ENCODE results near the gene DYNC1I1. TPM values are rescaled to one million over a fixed set of nuclear protein-coding genes. Genes with fewer than 3 reads are reported as not detected.

Gene DYNC1I1
- total and polyA plus RNA-seq, 2 of the 4 experiments (the other 2 are of a cell fraction): under 0.01 to 0.15 TPM

GRCh38 chr7:96097835-96098234, 325.5 kb downstream of the DYNC1I1 start:
- CTCF ChIA-PET: no interaction called here
- Histone ChIP-seq H2BK120ac (ENCODE audit: low read depth, low read length) (no peak overlapping the region), H3K18ac (ENCODE audit: low read depth, low read length) (no peak overlapping the region), H2AK5ac (ENCODE audit: low read depth, low read length) (no peak overlapping the region), H3K14ac (replicated peaks; ENCODE audit: low read depth, low read length) (no peak overlapping the region), H3K79me1 (ENCODE audit: low read depth in 1 of 2, low read length in 2 of 2) (no peaks in the 10 kb centered on the region), H4K8ac (ENCODE audit: low read depth in 2 of 2, low read length in 2 of 2) (no peak overlapping the region), H4K5ac (ENCODE audit: low read depth, low read length) (no peak overlapping the region), H3K4me3 (ENCODE audit: insufficient read depth, low read depth, low read length) (no peak overlapping the region), H2BK20ac (ENCODE audit: low read depth, low read length) (no peak overlapping the region), H3K9me3 (ENCODE audit: control insufficient read depth, insufficient read depth, low read length) (no peaks in the 10 kb centered on the region), H2AFZ (replicated peaks; ENCODE audit: low read length, poor library complexity) (no peak overlapping the region), H2BK15ac (ENCODE audit: low read depth, low read length) (no peak overlapping the region), H3K9me1 (ENCODE audit: insufficient read depth, low read length) (no peaks in the 10 kb centered on the region), H3K27me3 (ENCODE audit: control insufficient read depth, insufficient read depth, low read length) (no peaks in the 10 kb centered on the region), H2AK9ac (replicated peaks; ENCODE audit: low read depth, low read length, poor library complexity) (no peak overlapping the region), H3K4me1 (ENCODE audit: control insufficient read depth, insufficient read depth, low read length) (no peaks in the 10 kb centered on the region), H3K36me3 (ENCODE audit: control insufficient read depth, insufficient read depth, low read length) (no peaks in the 10 kb centered on the region), H3K27ac (ENCODE audit: insufficient read depth, low read length) (no peak overlapping the region), H2BK5ac (ENCODE audit: low read depth, low read length, poor library complexity, severe bottlenecking) (no peak overlapping the region), H3K4ac (ENCODE audit: low read depth, low read length) (no peak overlapping the region), H3K56ac (ENCODE audit: extremely low read depth, insufficient read depth, low read length) (no peak overlapping the region), H3K4me2 (ENCODE audit: low read depth, low read length) (no peak overlapping the region), H3K23ac (ENCODE audit: low read depth, low read length) (no peak overlapping the region), H4K20me1 (ENCODE audit: insufficient read depth, low read length) (no peaks in the 10 kb centered on the region), H4K91ac (ENCODE audit: insufficient read depth, low read depth, low read length) (no peak overlapping the region), H3K9ac (ENCODE audit: low read depth, low read length) (no peak overlapping the region)
- TF ChIP-seq CTCF (conservative IDR thresholded peaks at IDR 0.05; ENCODE audit: low read depth, low read length) (no peak), RAD21 (IDR thresholded peaks at IDR 0.05; ENCODE audit: low read length) (no peak), FOS (IDR thresholded peaks at IDR 0.05; ENCODE audit: low read depth, low read length) (no peak), BHLHE40 (IDR thresholded peaks at IDR 0.05; ENCODE audit: low read depth, low read length) (no peak), SMC3 (IDR thresholded peaks at IDR 0.05; ENCODE audit: low read depth, low read length) (no peak), MAFK (IDR thresholded peaks at IDR 0.05; ENCODE audit: low read depth, low read length) (no peak), USF2 (IDR thresholded peaks at IDR 0.05; ENCODE audit: low read depth, low read length) (no peak), POLR2A (IDR thresholded peaks at IDR 0.05; ENCODE audit: low read depth, low read length) (no peak), RCOR1 (IDR thresholded peaks at IDR 0.05; ENCODE audit: insufficient replicate concordance, low read length) (no peak), CHD1 (IDR thresholded peaks at IDR 0.05; ENCODE audit: low read depth, low read length) (no peak), MXI1 (IDR thresholded peaks at IDR 0.05; ENCODE audit: borderline replicate concordance, low read depth, low read length) (no peak), NFE2L2 (IDR thresholded peaks at IDR 0.05; ENCODE audit: low read depth, low read length) (no peak), ELK1 (IDR thresholded peaks at IDR 0.05; ENCODE audit: borderline replicate concordance, low read depth, low read length) (no peak), MAZ (IDR thresholded peaks at IDR 0.05; ENCODE audit: borderline replicate concordance, low read depth, low read length) (no peak), RFX5 (IDR thresholded peaks at IDR 0.05; ENCODE audit: low read depth, low read length) (no peak), CEBPB (IDR thresholded peaks at IDR 0.05; ENCODE audit: low read depth, low read length) (no peak)
- POLR2A ChIA-PET (ENCODE audit: unreplicated experiment): no interaction called here
- BruUV-seq (replicated peaks): no TSS peak
- dilution Hi-C loops (cut with HindIII; ENCODE audit: low sequenced_read_pairs, unreplicated experiment) (no loop called here), intact Hi-C loops (cut with micrococcal nuclease) (no loop called here), in situ Hi-C loops (cut with MboI; ENCODE audit: low sequenced_read_pairs) (no loop called here)
- DNase-seq: peak; percentile 66
- ATAC-seq (ENCODE audit: low read depth): peak; percentile 46; the same call in 1 of the 2 replicates
- WGBS, 2 experiments (ENCODE audit: extremely low coverage in 2 of 2, insufficient read length in 1 of 2): 0% methylated on average over 1 of the region's 2 CpGs; no CpG with 5 or more reads in 1 of the 2 experiments
